ENCODE results near the gene APOBEC3C. TPM values are rescaled to one million over a fixed set of nuclear protein-coding genes. Genes with fewer than 3 reads are reported as not detected.
A peak's percentile ranks its signal among the peaks of the same experiment; 100 is the strongest.
"Not testable (repeated sequence)": the region's sequence is repeated elsewhere in the genome, so short reads cannot be mapped to it uniquely, and the experiment has no call there.

The APOBEC3C gene
- total RNA-seq, 2 donors from 2014 or later = 2.6 to 6.7 TPM

GRCh38 chr22:39016592-39016991 is 2.5 kb downstream of the APOBEC3C start:
- Histone ChIP-seq H3K27ac (no peak overlapping the region), H3K36me3 (replicated peaks in 1 of 2; ENCODE audit: insufficient read depth in 1 of 2, low read depth in 2 of 2) (no peaks in the 10 kb centered on the region), H3K4me1 (peaks cover 6% of the 10 kb centered on the region), H3K27me3 (no peaks in the 10 kb centered on the region), H3K4me3 (no peak overlapping the region), H3K9me3 (no peaks in the 10 kb centered on the region)
- DNase-seq (no peak), ATAC-seq (no peak)
- WGBS, 2 donors = 81 to 94% methylated on average over 12 to 13 of the region's 13 CpGs
- intact Hi-C loops (cut with DNase I) = no loop called here
- no peak for TF ChIP-seq CTCF (IDR thresholded peaks at IDR 0.05)
- TF ChIP-seq POLR2A (IDR thresholded peaks at IDR 0.05) = no peak

GRCh38 chr22:39017596-39018365 is 3.7 kb downstream of the APOBEC3C start:
- TF ChIP-seq POLR2A (IDR thresholded peaks at IDR 0.05) (no peak), CTCF (IDR thresholded peaks at IDR 0.05) (no peak)
- Histone ChIP-seq H3K27ac (no peak overlapping the region), H3K4me1 (peaks cover 6% of the 10 kb centered on the region), H3K9me3 (no peaks in the 10 kb centered on the region), H3K4me3 (no peak overlapping the region), H3K27me3 (no peaks in the 10 kb centered on the region), H3K36me3 (replicated peaks in 1 of 2; ENCODE audit: insufficient read depth in 1 of 2, low read depth in 2 of 2) (no peaks in the 10 kb centered on the region)
- DNase-seq = no peak
- intact Hi-C loops (cut with DNase I) = no loop called here
- no peak for ATAC-seq
- WGBS, 2 donors = 79 to 81% methylated on average over 18 of the region's 18 CpGs

- H3K4me3 ChIP-seq; H3K36me3 ChIP-seq (replicated peaks in 1 of 2; ENCODE audit: insufficient read depth in 1 of 2, low read depth in 2 of 2); intact Hi-C loops (cut with DNase I); H3K27me3 ChIP-seq; DNase-seq; H3K4me1 ChIP-seq; H3K9me3 ChIP-seq: not testable (repeated sequence)
- WGBS, 2 donors = 67 to 73% methylated on average over 13 to 15 of the region's 15 CpGs
- peak; percentile 4 for ATAC-seq
- peak overlapping the region in 3 of 4 donors; percentile 54 to 77 (median 73) for H3K27ac ChIP-seq
These were observed 6.1 kb downstream of the APOBEC3C start for GRCh38 chr22:39020021-39020651.

- DNase-seq = no peak
These were observed 7.6 kb downstream of the APOBEC3C start for GRCh38 chr22:39021552-39022250.

More at GRCh38 chr22:39021552-39022250, 7.6 kb downstream of the APOBEC3C start:
- no peaks in the 10 kb centered on the region for H3K9me3 ChIP-seq
- H3K36me3 ChIP-seq (replicated peaks in 1 of 2; ENCODE audit: insufficient read depth in 1 of 2, low read depth in 2 of 2) = no peaks in the 10 kb centered on the region
- H3K27me3 ChIP-seq = no peaks in the 10 kb centered on the region
- WGBS, 2 donors = 68% methylated on average over 7 to 9 of the region's 9 CpGs
- TF ChIP-seq CTCF (IDR thresholded peaks at IDR 0.05) = no peak
- no peak for ATAC-seq
- intact Hi-C loops (cut with DNase I) = no loop called here
- no peak overlapping the region for H3K4me3 ChIP-seq
- peak overlapping the region; percentile 34 to 77 (median 64) for H3K27ac ChIP-seq
- no peaks in the 10 kb centered on the region for H3K4me1 ChIP-seq

All from body of pancreas (tissue), 4 donors.